ENCODE results near the gene LRRN1.

GRCh38 chr3:3813013-3813412 lies 13.8 kb downstream of the LRRN1 start:
- TF ChIP-seq CTCF (IDR thresholded peaks at IDR 0.05), result no peak
- no peak for TF ChIP-seq ZFX (IDR thresholded peaks at IDR 0.05; ENCODE audit: borderline replicate concordance)

Data from 22Rv1 (cell line).